Body of pancreas (tissue), 4 donors: ENCODE measurements around the gene HEATR5A. TPM values are rescaled to one million over a fixed set of nuclear protein-coding genes. Genes with fewer than 3 reads are reported as not detected.
A peak's percentile ranks its signal among the peaks of the same experiment; 100 is the strongest.

Source experiments
- ATAC-seq: fragments of 150-250 bp; one replicate; pipeline ENCODE4 v1.9.1; 2016
- DNase-seq, 4 donors: peaks; one replicate each; pipeline ENCODE4 v3.0.0-alpha.2; 2019
- H3K27ac ChIP-seq, 4 donors: fragments of 200-600 bp; sonication (generic); 1 replicate in 3 of 4; 2 replicates in 1 of 4; pipeline versions ENCODE4 v1.5.1 to v1.6.1; 2016 to 2019; ENCODE audit warnings: mild to moderate bottlenecking in 1 of 4, mixed read lengths in 1 of 4, moderate library complexity in 1 of 4
- H3K27me3 ChIP-seq, 2 donors: fragments of 200-600 bp; sonication (generic); one replicate each; pipeline ENCODE4 v1.6.0; 2016; ENCODE audit warnings: mild to moderate bottlenecking in 1 of 2
- H3K36me3 ChIP-seq, 2 donors: fragments of 200-600 bp; sonication (generic); replicated peaks in 1 of 2; 2 replicates each; pipeline ENCODE4 v1.5.1; 2016; ENCODE audit warnings: low read depth in 2 of 2; ENCODE audit not compliant: insufficient read depth in 1 of 2
- H3K4me1 ChIP-seq: fragments of 200-600 bp; sonication (generic); one replicate; pipeline ENCODE4 v1.6.0; 2016
- H3K4me3 ChIP-seq, 2 donors: fragments of 200-600 bp; sonication (generic); 1 replicate in 1 of 2; 2 replicates in 1 of 2; pipeline ENCODE4 v1.5.1; 2016 to 2019
- H3K9me3 ChIP-seq, 3 donors: fragments of 200-600 bp; sonication (generic); 1 replicate in 2 of 3; 2 replicates in 1 of 3; pipeline ENCODE4 v1.5.1; 2016
- POLR2A ChIP-seq, 3 donors: fragments of 450-650 bp; IDR thresholded peaks; one replicate each; pipeline ENCODE4 v1.6.1; 2016; ENCODE audit warnings: antibody characterized with exemption in 3 of 3, mild to moderate bottlenecking in 2 of 3
- WGBS, 2 donors: methylation state at CpG; one replicate each; pipeline ENCODE4 v1.1.5; 2017; 5-methylcytosine and 5-hydroxymethylcytosine counted together
- intact Hi-C: fragments of 100-400 bp; cut with DNase I; formaldehyde crosslinking; loops from one replicate; pipeline ENCODE4 v1.15.1; 2023
- total RNA-seq, 2 donors: library from RNA; depleted of rRNA; stranded (reverse); fragments of >200 nt; gene quantifications; one replicate each; pipeline ENCODE4 v1.1.0, GENCODE V29; 2016
- TF ChIP-seq, protein P1 (sequence below), 7 experiments: fragments of 450-650 bp in 4 of 7; fragments of 200-600 bp in 3 of 7; sonication (generic) in 3 of 7; IDR thresholded peaks; one replicate each; pipeline ENCODE4 v1.5.1; 2016 to 2019; ENCODE audit warnings: antibody characterized with exemption in 7 of 7

The HEATR5A gene
- total RNA-seq, 2 donors from 2014 or later = 14.5 to 24.1 TPM

DNA sequence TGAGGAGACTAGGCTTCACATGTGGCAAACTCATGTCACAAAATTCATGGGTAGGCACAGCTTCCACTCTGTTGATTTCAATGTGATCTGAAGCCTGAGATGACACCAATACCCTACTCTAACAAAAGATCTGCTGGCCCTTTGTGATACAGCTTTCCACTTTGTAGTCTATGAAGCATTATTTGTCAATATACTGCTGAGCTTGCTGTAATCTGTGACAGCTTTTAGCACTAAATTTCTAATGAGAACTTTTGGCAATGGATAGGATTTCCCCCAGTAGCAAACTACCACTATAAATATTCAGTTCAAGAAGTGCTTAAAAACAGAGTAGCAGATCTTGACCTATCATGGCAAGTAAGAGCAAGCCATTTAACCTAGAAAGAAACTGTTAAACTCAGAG lies 5.6 kb upstream of the HEATR5A start:
- DNase-seq (no peak), ATAC-seq (no peak)
- no peak overlapping the region for H3K4me3 ChIP-seq
- no peak overlapping the region for H3K27ac ChIP-seq
- H3K27me3 ChIP-seq = no peaks in the 10 kb centered on the region
- peaks cover 9% of the 10 kb centered on the region for H3K4me1 ChIP-seq
- H3K9me3 ChIP-seq = no peaks in the 10 kb centered on the region
- intact Hi-C loops = no loop called here
- TF ChIP-seq, protein P1, sequence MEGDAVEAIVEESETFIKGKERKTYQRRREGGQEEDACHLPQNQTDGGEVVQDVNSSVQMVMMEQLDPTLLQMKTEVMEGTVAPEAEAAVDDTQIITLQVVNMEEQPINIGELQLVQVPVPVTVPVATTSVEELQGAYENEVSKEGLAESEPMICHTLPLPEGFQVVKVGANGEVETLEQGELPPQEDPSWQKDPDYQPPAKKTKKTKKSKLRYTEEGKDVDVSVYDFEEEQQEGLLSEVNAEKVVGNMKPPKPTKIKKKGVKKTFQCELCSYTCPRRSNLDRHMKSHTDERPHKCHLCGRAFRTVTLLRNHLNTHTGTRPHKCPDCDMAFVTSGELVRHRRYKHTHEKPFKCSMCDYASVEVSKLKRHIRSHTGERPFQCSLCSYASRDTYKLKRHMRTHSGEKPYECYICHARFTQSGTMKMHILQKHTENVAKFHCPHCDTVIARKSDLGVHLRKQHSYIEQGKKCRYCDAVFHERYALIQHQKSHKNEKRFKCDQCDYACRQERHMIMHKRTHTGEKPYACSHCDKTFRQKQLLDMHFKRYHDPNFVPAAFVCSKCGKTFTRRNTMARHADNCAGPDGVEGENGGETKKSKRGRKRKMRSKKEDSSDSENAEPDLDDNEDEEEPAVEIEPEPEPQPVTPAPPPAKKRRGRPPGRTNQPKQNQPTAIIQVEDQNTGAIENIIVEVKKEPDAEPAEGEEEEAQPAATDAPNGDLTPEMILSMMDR (IDR thresholded peaks at IDR 0.05) = no peak
- TF ChIP-seq POLR2A (IDR thresholded peaks at IDR 0.05) = no peak
- no peaks in the 10 kb centered on the region for H3K36me3 ChIP-seq

DNA sequence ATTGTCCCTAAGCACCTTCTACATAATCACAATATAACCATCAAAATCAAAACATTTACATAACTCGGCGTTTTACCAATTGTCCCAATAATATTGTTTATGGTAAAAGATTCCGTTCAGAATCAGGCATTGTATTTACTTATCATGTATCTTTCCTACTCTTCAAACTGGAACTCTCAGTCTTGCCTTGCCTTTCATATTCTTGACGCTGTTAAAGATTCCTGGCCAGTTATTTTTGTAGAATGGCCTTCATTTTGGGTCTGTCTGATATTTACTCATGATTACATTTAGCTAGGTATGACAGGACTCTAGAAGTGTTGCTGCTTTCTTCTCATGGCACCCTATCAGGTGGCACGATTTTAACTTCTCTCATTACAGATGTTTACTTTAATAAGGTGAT lies 850 bp upstream of the HEATR5A start:
- Histone ChIP-seq H3K4me3 (no peak overlapping the region), H3K27ac (peak overlapping the region in 2 of 4 donors; percentile 85 to 91), H3K27me3 (no peaks in the 10 kb centered on the region), H3K36me3 (no peaks in the 10 kb centered on the region), H3K9me3 (no peaks in the 10 kb centered on the region), H3K4me1 (peaks cover 32% of the 10 kb centered on the region)
- DNase-seq (no peak), ATAC-seq (no peak)
- WGBS, 2 donors = 41 to 47% methylated on average over 5 of the region's 5 CpGs
- no peak for TF ChIP-seq POLR2A (IDR thresholded peaks at IDR 0.05)
- TF ChIP-seq, protein P1 (IDR thresholded peaks at IDR 0.05) = no peak
- intact Hi-C loops = no loop called here

DNA sequence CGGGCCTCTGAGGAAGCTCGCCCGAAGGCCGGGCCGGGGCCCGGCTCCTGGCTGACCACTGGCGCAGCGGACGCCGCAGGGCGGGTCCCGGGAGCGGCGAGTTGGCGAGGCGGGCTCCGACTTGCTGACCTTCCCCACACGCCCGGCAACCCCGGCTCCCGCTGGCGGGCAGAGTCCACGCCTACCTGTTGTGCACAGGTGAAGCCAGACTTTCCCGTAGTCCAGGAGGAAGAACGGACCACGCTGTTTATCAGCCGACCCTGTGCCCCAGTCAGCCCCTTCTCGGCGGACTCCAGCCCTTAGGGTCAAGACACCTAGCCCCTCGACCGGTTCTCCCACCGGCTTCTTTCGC lies 407 bp downstream of the HEATR5A start:
- Histone ChIP-seq H3K9me3 (no peaks in the 10 kb centered on the region), H3K36me3 (no peaks in the 10 kb centered on the region), H3K27ac (peak overlapping the region; percentile 79 to 91 (median 83)), H3K4me1 (peaks cover 32% of the 10 kb centered on the region), H3K27me3 (no peaks in the 10 kb centered on the region), H3K4me3 (peak overlapping the region; percentile 76 to 98)
- ATAC-seq (peak; percentile 81), DNase-seq (peak; percentile 75 to 83 (median 80))
- WGBS, 2 donors = 0% methylated on average over 16 to 33 of the region's 33 CpGs
- no peak for TF ChIP-seq POLR2A (IDR thresholded peaks at IDR 0.05)
- TF ChIP-seq, protein P1 (IDR thresholded peaks at IDR 0.05) = no peak
- intact Hi-C loops = no loop called here

DNA sequence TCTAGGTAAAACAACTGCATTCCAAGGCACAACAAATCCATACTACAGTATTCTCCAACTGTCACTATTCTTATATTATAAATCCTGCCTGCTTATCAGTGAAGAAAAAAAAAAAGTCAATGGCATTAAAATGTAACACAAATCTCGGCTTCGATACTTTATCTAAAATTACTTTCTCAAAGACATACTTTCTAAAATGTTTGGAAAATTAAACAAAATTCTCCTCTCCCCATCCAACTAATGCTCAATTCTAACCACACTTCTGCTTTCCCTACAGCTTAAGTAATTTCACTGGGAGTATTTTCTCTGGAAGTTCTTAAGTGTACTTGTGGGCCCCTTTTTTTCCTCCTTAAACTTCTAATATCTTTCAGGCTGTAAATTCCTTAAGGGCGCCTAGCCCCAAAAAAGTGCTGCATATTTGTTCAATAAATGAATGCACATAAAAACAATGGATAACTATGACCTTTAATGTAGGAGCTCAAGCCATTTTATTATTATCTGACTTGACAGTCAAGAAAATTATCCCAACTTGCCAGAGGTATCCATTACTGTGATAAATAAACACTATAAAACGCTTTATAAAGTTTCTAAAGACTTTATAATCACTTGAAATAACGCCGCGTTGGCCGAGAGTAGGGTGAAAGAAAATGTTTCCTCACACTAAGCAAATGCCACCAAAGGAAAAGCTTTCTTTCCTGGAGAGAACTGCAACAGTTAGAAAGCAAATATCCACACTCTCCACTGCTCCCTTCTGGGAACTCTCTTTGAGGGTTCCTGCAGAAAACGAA lies 977 bp downstream of the HEATR5A start:
- TF ChIP-seq, protein P1 (IDR thresholded peaks at IDR 0.05) = no peak
- no peak for TF ChIP-seq POLR2A (IDR thresholded peaks at IDR 0.05)

DNA sequence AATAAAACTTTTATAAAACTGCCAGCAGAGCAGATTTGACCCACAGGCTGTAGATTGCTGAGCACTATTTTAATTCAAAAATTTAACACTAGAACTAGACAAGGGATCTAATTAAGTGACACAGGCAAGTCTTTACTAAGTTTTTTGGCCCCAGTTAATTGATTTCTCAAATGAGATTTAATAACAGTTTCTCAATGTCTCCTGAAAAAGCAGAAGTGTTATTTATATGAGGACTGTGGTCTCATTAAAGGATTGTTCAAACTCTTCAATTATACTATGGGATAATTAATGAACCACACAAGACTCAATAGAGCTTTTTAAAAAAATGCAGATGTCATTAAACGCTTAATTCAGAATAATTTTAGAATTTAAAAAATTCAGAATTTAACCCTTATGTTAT lies 1.9 kb downstream of the HEATR5A start:
- no peak for ATAC-seq
- 21 to 23% methylated on average over 1 of the region's 1 CpG for WGBS, 2 donors
- Histone ChIP-seq H3K27ac (peak overlapping the region in 1 of 4 donors; percentile 91), H3K4me1 (peaks cover 32% of the 10 kb centered on the region), H3K27me3 (no peaks in the 10 kb centered on the region), H3K9me3 (no peaks in the 10 kb centered on the region), H3K36me3 (no peaks in the 10 kb centered on the region), H3K4me3 (no peak overlapping the region)
- DNase-seq = no peak
- TF ChIP-seq POLR2A (IDR thresholded peaks at IDR 0.05) = no peak
- intact Hi-C loops = no loop called here

More for the DNA sequence above, 977 bp downstream of the HEATR5A start:
- Histone ChIP-seq H3K27me3 (no peaks in the 10 kb centered on the region), H3K4me1 (peaks cover 32% of the 10 kb centered on the region), H3K27ac (peak overlapping the region; percentile 79 to 91 (median 83)), H3K36me3 (no peaks in the 10 kb centered on the region), H3K4me3 (peak overlapping the region; percentile 76 to 98), H3K9me3 (no peaks in the 10 kb centered on the region)
- no peak for DNase-seq
- ATAC-seq = no peak
- 2 to 5% methylated on average over 9 of the region's 9 CpGs for WGBS, 2 donors
- intact Hi-C loops = no loop called here
